ENCODE results near the gene OXCT2.
"Not testable (repeated sequence)": the region's sequence is repeated elsewhere in the genome, so short reads cannot be mapped to it uniquely, and the experiment has no call there.

The OXCT2 gene

GRCh38 chr1:39771022-39771532 lies at the start of gene OXCT2:
Gene OXCT2 (minus strand): TSS chr1:39771348. CDS start chr1:39771255, 93 bp downstream.
- DNase-seq = not testable (repeated sequence)

GRCh38 chr1:39819091-39819812 lies 48.1 kb upstream of the OXCT2 start:
- DNase-seq = peak; percentile 42

GRCh38 chr1:39818482-39818881 lies 47.3 kb upstream of the OXCT2 start:
- no peak for DNase-seq

GRCh38 chr1:39817091-39817932 lies 46.2 kb upstream of the OXCT2 start:
- peak; percentile 41 for DNase-seq

- peak; percentile 59 for DNase-seq
Observed at GRCh38 chr1:39816415-39817090, 45.4 kb upstream of the OXCT2 start.

GRCh38 chr1:39812913-39813312 lies 41.8 kb upstream of the OXCT2 start:
- DNase-seq = no peak

- no peak for DNase-seq
Observed at GRCh38 chr1:39808784-39809517, 37.8 kb upstream of the OXCT2 start.

- no peak for DNase-seq
Observed at GRCh38 chr1:39805385-39805784, 34.2 kb upstream of the OXCT2 start.

GRCh38 chr1:39802496-39803260 lies 31.5 kb upstream of the OXCT2 start:
- DNase-seq = no peak

- no peak for DNase-seq
Observed at GRCh38 chr1:39800471-39800835, 29.3 kb upstream of the OXCT2 start.

- DNase-seq = peak; percentile 64
Observed at GRCh38 chr1:39799770-39800470, 28.8 kb upstream of the OXCT2 start.

GRCh38 chr1:39798859-39799769 lies 28.0 kb upstream of the OXCT2 start:
- peak; percentile 88 for DNase-seq

GRCh38 chr1:39795651-39796050 lies 24.5 kb upstream of the OXCT2 start:
- DNase-seq = no peak

- no peak for DNase-seq
Observed at GRCh38 chr1:39791838-39792237, 20.7 kb upstream of the OXCT2 start.

- DNase-seq = no peak
Observed at GRCh38 chr1:39789571-39790110, 18.5 kb upstream of the OXCT2 start.

- DNase-seq = peak; percentile 74
Observed at GRCh38 chr1:39788758-39789570, 17.8 kb upstream of the OXCT2 start, which contains the start of gene BMP8B. Gene BMP8B (minus strand): TSS chr1:39788865. CDS start chr1:39788485, 380 bp downstream.

GRCh38 chr1:39788426-39788757 lies 17.2 kb upstream of the OXCT2 start:
- no peak for DNase-seq

GRCh38 chr1:39787964-39788363 lies 16.8 kb upstream of the OXCT2 start:
- DNase-seq = not testable (repeated sequence)

GRCh38 chr1:39787468-39787867 lies 16.3 kb upstream of the OXCT2 start:
- DNase-seq = no peak

Measured in NCI-H69 (cell line).